ENCODE measurements around the gene S1PR3.
"Not testable (repeated sequence)": the region's sequence is repeated elsewhere in the genome, so short reads cannot be mapped to it uniquely, and the experiment has no call there.

The S1PR3 gene

DNA sequence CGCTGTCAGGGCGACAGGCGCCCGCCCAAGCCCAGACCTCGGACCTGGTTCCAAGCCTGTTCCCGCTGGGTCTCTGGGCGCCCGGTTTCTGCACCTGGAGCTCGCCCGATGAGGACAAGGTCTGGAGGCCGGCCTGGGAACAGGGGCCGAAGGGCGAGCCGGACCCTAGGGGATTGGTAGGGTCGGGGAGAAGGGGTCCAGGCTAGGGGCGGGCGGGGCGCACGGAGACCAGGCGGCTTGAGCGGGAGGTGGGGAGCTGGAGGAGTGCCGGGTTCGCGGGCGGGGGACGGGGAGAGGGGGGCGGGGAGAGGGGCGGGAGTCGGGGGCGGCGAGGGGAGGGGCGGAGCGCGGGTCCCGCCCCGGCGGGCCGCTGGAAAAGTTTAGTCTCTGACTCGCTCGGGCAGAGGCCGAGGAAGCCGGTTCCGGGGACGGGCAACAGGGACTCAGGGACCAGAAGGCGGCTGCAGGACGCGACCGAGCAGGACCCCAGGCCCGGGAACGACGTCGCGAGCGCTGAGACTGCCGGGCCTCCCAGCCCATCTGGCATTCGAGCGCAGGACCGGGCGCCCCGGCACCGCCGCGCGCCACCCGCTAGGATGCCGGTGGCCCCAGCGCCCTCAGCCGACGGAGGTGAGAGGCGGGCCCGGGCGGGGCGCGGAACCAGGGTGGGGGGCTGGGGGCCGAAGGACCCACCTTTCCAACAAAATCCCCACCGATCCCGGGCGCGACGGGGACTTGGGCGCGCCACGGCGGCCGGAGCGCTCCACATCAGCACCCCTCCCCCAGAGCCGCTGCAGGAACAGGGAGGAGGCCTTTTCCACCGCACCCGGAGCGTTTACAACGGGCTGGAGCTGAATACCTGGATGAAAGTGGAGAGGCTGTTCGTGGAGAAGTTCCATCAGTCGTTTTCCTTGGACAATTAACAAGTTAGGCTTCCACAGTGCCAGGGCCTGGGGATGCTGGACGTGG, at the start of gene S1PR3:
S1PR3 (plus strand) TSS at position 403 of the 969 bp plus-strand sequence. CDS start 9,733 bp downstream, outside the sequence.
- peak; percentile 25 to 28 for DNase-seq

DNA sequence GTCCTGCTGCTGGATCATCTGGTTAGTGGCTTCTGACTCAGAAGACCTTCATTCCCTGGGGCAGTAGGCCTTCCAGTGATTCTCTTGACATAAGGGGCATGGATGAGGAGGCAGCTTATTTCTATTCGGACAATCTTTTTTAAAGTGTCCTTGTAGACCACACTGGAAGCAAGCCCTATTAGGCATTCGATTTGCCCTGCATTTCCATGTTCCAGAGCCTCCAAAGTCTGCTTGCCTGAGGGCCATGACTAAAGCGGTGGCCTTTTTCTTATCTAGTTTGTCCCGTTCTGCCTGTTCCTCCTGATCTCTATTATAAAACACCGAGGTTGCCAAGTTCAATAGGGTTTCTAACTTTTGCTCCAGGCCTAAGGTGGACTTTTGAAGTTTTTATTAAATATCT, 49.7 kb upstream of the S1PR3 start:
- not testable (repeated sequence) for DNase-seq

DNA sequence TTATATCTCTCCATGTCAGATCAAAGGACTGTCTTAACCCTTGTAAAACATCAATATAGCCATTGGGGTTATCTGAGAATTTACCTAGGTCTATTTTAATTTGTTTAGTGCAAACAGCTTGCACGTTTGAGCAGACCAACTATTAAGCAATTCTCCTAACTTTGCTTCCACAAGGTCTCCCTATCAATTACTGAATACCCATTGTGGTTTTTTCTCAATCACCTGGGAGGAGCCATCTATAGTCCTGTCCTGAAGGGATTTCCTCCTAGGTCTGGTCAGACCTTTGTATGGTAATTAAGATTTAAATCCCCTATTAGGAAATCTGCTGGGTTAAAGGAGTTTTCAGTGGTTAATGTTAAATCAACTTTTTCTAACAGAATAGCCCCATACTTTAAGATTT, 48.9 kb upstream of the S1PR3 start:
- no peak for DNase-seq

DNA sequence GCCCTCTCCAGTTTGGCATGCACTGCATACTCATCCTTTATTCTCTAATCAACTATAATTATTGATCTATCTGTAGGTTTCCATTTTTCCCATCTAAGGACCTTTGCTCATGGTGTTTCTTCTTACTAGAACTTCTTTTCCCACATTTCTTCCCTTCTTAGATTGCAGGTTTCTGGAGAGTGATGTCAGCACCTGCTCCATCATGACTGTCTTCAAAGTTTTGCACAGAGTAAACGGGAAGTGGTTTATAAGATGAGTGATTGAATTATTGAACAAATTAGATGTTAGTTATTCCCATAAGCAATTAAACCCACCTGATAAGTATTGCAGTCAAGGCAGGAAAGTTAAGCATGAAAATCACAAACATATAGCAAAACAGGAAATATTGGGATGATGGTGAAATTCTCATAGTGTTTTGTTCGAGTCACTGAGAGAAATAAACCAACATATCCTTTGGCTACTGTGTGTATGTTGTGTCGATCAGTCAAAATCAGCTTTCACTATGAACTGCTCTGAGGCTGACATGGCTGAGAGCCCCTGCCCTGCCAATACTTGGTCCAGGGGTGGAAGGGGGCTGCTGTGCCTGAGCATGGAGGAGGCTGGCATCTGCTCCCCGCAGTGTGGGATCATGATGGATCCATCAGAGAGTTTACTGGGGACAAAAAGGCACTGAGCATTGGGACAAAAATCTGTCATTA, 45.5 kb upstream of the S1PR3 start:
- no peak for DNase-seq

DNA sequence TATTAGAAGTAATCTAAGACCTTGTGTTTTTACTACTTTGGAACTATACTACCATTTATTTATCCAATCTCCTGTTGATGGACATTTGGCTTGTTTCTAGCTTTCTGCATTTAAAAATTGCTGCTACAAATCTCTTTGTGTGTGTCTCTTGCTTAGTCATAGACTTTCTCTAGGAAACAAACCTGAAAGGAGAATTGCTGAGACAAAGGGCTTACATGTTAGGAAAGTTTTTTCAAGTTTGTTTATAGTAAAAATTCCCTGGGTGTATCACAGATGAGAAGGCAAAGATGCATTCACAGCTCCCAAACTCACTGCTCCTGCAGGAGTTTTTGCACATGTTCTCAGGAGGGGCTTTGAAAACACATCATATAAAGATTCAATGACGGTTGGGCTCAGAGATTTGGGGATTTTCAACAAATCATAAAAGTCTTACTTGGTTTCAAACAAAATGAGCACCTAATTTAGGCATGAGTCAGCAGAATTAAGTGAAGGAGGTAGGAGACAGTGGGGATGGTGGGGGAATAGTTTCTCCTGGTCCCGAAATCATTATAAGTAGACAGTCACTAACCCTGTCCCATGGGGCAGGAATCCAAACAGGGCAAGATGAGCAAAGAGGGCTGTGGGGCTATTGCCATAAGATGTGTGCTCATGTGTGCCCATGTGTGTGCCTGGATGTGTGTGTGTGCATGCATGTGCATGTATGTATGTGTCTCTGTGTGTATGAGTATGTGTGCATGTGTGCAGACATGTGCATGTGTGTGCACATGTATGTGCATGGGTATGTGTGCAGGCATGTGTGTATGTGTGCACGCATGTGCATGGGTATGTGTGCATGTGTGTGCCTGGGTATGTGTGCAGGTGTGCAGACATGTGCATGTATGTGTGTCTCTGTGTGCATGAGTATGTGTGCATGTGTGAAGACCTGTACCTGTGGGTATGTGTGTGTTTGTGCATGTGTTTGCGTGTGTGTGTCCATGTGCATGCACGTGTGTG, 43.4 kb upstream of the S1PR3 start:
- DNase-seq: no peak

DNA sequence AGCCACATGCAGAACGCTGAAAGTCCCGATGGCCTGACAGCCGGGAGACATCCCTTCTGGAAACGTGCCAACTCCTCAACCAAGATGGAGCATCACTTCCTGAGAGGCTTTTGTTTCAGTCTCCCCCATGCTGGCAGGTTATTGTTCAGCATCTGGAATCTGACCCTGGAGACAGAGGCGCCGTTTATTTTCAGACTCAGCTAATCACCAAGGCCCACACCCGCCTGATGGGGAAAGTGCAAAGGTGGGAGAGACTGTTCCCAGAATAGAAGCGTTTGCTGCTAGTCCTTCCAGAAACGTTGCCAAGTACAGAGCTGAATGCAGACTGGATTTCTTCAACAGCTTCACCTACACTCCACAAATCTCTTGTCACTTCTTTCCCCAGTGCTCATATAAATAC, 41.8 kb upstream of the S1PR3 start:
- no peak for DNase-seq

DNA sequence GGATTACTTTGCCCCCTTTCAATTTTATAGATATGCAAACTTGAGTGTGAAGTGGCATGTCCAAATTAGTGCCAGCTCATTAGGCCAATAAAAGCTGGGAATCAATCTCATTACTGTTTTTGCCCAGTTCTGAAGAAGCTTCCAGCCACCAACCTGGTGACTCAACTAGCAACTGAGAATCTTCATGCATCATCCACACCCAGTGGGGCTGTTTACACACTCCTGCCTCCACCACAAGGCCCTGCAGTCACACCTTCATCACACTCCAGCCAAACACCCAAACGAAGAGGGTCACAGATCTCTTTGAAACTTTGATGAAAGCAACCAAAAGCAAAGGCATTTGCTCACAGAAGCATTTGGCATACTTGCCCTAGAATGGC, 41.3 kb upstream of the S1PR3 start:
- no peak for DNase-seq

DNA sequence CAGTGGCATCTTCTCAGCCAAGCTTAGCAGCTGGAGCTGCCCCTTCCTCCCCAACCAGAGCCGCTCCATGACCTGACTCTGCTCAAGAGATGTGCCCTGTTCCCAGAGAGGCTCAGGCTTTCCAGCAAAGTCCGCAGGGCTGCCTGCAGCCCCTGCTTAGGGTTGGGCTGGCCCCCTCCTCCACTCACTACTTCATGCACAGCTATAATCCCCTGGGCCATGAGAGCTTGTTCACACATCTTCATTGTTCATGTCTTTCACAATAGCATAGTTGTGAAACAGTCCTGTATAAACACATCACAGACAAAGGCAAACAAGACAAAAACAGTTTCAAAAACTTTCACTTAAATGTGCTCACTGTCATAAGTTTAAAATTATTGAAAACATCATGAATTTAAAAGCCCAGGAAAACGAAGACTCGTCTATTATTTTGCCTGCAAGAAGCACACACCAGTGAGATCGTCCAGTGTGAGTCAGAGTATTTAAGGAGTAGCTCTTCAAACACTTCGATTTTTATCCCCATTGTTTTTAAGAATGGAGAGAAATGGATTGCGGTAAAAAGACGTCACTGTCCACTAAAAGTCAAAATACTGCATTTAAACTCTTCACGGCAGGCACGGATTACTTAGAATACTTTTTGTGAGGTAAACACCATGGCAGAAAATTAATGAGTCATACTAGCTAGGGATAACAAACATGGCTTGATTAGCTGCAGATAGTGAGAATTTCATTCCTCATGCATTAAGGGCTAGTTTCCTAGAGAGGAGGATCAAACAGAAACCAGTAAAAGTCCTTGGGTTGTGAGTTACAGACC, 40.7 kb upstream of the S1PR3 start:
- no peak for DNase-seq

DNA sequence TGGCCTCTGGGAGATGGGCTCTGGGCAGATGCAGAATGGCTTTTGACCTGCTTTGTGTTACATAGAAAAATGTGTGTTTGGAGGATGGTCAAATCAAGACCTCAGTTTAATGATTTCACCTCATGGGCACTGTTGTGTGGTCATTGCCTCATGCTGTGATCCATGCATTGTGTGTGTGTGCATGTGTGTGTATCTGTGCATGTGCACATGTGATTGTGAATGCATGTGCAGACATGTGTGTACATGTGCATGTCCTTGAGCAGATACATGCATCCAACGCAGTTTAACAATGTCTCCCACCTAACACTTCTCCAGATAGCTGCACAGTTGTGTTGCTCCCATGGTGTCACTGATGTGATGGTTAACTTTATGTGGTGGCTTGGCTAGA, 40.1 kb upstream of the S1PR3 start:
- DNase-seq: no peak

DNA sequence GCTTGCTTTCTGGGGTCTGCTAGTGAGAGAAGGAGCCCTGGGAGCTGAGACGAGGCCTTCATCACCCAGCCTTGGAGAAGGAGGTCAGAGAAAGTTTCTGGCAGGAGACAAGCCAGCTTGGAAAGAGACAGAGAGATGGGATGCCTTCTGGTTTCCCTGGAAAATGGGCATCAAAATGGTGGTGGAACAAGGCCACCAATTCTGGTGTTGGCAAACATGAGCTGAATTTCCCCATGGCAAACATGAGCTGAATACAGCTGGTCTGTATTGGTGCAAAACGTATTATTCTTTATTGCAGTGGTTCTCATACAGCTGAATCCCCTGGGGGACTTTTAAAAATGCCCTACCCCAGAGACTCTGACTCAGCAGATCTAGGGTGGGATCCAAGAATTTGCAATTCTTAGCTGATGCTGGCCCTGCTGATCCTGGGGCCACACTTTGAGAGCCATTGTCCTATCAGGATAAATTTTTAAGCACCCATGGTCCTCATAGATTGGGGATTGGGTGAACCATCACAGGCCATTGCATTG, 39.1 kb upstream of the S1PR3 start:
- DNase-seq: no peak

DNA sequence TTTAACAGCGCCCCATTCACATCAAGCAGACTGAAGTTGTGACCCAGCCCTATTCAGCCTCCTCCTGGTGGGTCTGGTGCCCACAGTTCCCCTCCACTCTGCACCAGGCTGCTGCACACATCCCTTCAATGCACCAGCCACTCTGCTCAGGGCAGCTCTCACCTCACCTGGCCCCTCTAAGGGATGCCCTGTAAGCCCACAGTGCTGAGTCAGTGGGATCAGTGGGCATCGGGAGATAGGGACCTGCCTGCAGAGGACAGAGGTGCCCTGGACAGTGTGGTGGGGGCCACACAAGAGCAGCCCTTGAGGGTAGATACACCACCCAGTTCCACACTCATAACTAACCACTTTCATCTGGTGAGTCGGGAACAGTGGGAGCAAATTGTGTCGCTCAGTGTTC, 38.3 kb upstream of the S1PR3 start:
- DNase-seq: no peak

DNA sequence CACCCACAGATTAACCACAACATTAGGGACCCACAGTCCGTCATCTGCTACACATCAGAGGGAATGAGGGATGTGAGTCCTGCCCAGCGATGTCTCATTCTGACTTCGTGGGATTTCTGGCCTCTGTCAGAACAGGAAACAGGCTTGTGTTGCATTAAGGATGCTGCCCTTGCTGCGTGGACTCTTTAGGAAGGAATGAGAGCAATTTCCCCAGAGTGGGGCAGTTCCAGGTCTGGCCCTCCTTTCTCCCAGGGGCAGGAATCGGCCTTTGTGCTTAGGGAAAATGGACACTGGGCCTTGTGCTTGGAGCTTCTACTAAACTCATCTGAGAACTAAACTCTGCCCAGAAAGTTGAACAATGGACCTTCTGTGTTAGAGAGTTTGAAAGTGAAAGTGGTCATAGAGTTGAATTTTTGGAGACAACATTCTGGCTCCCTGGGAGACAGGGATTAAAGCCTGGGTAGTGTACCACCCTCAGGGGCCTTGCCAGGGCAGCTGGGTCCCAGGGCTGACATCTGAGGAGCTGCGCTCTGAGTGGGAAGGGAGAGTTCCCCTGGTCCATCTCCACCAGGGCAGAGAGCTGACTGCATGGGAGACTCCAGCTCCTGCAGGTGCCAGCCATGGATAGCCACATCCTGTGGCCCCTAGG, 37.8 kb upstream of the S1PR3 start:
- DNase-seq: no peak

DNA sequence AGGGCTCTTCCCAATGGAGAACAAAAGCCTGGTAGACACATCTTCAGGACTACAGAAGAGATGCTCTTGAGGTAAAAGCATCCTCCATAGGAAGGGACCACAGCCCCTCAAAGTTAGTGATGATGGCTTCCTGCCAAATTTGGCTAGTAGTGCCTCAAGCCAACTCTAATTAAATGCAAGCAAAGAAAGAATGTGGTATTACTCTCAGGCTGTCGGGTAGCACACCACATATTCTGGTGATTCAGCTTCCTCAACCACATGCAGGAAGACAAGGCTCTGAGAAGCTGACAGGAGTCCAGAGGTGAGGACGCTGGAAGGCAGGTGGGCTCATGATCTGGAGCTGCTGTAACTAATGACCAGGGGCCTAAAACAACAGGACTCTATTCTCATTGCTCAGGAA, 37.2 kb upstream of the S1PR3 start:
- no peak for DNase-seq

DNA sequence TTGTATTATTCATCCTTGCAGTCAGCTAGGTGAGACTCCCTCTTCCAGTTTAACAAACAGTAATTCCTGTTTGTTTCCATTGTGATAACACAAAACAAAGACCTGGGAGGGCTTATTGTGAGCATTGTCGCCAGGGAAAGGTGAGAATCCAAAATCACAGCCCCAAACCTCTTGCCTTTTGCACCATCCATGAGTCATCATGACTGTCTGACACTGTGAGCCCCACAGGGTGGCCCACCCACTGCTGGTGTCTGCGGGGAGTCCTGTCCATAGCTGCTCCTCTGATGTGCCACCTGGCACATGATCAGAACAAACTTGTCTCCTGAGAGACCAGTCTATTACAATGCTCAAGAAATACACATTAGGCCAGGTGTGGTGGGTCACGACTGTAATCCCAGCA, 33.7 kb upstream of the S1PR3 start:
- DNase-seq: no peak

DNA sequence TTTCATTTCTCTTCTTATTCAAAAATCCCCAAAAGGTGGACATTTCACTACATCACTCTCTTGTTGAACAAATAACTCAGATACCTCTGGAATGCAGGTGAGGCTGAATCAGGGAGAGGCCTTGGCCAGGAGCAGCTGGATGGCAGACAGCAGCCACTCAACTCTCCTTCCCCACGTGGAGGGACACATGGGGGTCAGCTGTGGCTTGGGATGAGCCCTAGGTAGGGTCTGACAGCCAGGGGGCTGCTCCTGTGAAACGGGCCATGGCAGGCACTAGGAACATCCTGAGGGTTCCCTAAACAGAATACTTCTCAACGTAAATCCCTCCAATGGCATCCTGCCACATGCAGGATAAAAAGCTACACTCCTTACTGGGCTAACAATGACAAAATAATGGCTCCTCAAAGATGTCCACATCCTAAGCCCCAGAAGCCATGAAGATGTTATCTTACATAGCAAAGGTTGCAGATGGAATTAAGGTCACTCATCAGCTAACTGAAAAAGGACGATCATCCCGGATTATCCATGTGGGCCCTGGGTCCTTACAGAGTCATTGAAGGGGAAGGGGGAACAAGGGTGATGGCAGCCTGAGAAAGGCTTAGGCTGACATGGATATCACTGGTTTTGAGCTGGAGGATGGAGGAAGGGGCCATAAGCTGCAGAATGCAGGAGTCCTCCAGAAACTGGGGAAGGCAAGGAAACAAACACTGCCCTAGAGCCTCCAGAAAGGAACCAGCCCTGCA, 31.4 kb upstream of the S1PR3 start:
- no peak for DNase-seq

DNA sequence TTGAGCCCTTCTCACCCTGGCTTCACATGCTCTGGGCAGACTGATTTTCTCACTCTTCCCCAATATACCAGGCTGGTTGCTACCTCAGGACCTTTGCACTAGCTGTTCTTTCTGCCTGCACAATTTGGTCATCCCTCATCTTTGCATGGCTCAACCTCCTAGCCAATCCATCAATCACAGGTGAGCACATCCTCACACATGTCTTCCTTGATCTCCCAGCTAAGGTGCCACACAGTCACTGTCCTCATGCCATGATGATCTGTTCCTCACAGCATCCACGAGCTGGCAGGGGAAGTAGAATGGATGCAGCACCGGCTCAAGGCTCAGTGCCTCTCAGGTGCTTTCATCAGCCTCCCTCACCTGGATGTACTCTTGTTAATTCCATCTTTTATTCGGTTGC, 30.6 kb upstream of the S1PR3 start:
- no peak for DNase-seq

DNA sequence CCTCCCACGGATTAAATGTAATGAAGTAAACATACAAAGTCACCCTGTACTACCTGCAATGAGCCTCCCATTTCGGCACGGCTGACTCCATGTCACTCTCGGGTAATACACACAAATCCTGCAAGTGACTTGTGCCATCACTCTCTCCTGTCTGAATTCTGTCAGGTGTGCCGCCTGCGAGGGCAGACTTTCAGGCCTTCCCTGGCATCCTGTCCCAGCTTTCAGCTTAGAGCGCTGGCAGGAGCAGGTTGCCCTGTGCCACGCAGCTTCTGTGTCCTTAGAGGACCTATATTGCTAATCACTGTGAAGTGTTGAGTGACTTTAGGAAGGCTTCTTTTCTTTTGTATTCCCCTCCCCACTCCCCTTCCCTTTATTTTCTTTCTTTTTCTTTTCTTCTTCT, 25.8 kb upstream of the S1PR3 start:
- DNase-seq: no peak

DNA sequence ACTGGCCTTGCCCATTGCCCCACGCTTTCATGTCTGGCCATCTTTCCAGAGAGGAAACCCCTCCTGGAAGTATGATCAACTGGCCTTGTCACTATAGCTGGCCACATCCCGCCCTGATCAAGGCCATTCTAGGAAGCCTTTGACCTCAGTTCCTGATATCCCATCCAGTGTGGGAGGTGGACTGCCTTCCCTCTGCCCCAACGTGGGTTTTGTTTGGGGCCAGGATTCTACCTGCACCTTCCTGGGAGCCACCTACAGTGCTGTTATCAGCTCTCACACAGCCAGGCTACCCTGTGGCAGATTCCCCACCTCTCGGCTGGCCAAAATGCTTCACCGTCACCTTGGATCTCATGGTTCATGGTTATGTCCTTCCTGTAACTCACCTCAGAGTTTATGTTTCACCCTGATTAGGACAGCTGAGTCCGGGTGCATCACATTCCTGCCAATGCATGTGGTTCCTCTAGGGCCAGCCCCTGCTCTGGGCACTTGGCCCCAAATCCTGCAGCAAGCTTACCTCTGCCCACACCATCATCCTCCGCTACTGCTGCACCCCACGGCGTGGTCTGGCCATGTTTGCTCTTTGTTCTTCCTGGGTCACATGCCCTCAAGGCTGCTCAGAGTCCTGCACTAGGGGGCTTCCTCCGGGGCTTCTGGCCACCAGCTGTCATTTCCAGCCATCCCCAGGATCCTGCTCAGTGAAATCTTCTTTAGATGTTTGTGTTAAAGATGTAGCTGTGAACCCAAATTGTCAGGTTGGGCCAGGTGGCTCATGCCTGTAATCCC, 24.2 kb upstream of the S1PR3 start:
- DNase-seq: no peak

DNA sequence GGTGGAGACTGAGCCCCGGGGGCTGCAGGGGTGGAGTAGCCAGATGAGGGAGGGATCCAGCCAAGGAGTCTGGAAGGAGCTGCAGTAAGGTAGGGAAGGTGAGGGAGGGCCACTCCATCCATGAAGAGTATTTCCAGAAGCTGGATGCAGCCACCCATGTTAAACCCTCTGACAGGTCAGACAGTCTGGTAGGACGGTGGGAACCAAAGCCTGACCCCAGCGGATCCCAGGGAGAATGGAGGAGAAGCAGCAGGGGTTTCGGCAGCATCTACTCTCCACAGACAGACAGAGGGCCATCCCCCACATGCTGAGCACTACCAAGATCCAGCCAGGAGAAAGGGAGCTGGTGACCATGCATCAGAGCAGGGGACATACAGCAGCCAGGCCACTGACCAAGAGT, 22.5 kb upstream of the S1PR3 start:
- DNase-seq: no peak

Data from Kasumi-1 (cell line).